A204.1 (cell line): ENCODE results near the gene NUCB1.

Source experiments
- FAIRE-seq: peaks from 2 replicates; lab custom pipeline; 2012; peaks lifted over from hg19 to GRCh38; lab: Jason Lieb, UNC

NUCB1 gene

GRCh38 chr19:48963371-48964204 lies 63.5 kb downstream of the NUCB1 start:
- no peak for FAIRE-seq

- no peak for FAIRE-seq
Observed at GRCh38 chr19:48964205-48965039, 64.3 kb downstream of the NUCB1 start.

GRCh38 chr19:48965040-48965805 lies 65.1 kb downstream of the NUCB1 start, which contains the start of gene FTL:
TSS of gene FTL (plus strand) at chr19:48965309. CDS start at chr19:48965508, 199 bp downstream.
- no peak for FAIRE-seq

- FAIRE-seq: no peak
Observed at GRCh38 chr19:48965806-48966540, 65.9 kb downstream of the NUCB1 start.

GRCh38 chr19:48966541-48967345 lies 66.6 kb downstream of the NUCB1 start:
- FAIRE-seq: no peak

GRCh38 chr19:48967346-48968178 lies 67.5 kb downstream of the NUCB1 start:
- no peak for FAIRE-seq

GRCh38 chr19:48968179-48968661 lies 68.1 kb downstream of the NUCB1 start:
- no peak for FAIRE-seq

- FAIRE-seq: no peak
Observed at GRCh38 chr19:48968813-48969218, 68.7 kb downstream of the NUCB1 start.

- no peak for FAIRE-seq
Observed at GRCh38 chr19:48969276-48970138, 69.4 kb downstream of the NUCB1 start.

- FAIRE-seq: no peak
Observed at GRCh38 chr19:48970139-48970766, 70.1 kb downstream of the NUCB1 start.

GRCh38 chr19:48970923-48971395 lies 70.8 kb downstream of the NUCB1 start:
- no peak for FAIRE-seq
